GM18867 (cell line): Measurements from ENCODE around the gene PAGE2B.
"Not testable (repeated sequence)": the region's sequence is repeated elsewhere in the genome, so short reads cannot be mapped to it uniquely, and the experiment has no call there.

Source experiments
- ATAC-seq: cut with Tn5 transposase; IDR thresholded peaks from one replicate; pipeline ENCODE4 v1.9.1; 2021; ENCODE audit warnings: mild to moderate bottlenecking, moderate library complexity; ENCODE audit not compliant: unreplicated experiment

PAGE2B gene

DNA sequence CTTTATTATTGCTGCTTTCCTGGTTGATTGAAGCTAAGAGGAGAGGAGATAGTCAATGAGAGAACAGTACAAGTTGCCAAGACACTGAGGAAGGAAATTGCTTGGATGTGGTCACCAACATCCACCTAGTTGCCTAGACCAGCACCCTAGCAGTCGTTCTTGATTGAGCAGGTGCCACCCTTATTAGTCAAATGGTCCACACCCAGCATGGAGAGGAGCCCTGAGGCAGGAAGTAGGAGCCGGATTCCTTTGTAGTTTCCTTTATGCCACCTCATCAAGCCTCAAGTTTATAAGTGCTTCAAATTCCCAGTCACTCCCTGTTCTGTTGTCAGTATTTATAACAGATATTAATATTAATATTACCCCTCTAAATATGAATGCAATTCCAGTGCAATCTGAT lies 33.1 kb downstream of the PAGE2B start:
- no peak for ATAC-seq

DNA sequence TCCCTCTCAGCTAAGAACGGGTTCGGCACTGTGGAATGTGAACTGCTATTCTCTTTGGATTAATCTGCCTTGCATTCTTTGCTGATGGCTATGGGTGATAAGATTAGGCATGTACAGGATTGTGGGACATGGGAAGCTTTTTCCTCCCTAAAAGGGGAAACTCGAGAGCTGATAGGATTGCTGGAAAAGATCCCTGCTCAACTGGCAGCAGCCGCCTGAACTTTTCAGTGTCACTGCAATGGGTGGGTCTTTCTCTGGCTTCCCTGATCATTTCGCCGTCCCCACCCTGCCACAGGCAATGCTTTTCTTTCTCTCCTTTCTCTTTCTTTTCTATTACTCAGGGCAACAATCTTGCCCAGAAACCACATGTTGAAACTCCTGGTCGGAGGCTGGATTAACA lies 34.5 kb downstream of the PAGE2B start:
- no peak for ATAC-seq

- no peak for ATAC-seq
Observed at GRCh38 chrX:55111578-55112254, 36.9 kb downstream of the PAGE2B start.

DNA sequence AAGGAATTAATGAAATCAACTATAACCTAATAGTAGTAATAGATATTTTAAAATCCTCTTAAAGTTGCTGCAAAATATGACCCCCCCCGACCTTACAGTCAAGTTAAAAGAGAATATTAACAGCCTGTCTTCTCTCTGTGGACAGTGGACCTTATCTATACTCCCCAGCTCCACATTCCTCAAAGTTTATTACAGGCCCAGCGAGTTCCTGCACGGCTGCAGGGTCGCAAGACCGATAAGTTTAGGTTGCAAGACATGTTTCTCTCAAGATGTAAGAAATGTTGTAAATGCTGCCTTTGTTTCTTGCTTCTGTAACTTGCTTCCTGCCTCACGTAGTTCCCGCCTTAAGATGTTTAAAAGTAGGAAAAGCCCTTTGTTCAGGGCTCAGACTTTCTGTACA lies 41.8 kb downstream of the PAGE2B start:
- not testable (repeated sequence) for ATAC-seq

DNA sequence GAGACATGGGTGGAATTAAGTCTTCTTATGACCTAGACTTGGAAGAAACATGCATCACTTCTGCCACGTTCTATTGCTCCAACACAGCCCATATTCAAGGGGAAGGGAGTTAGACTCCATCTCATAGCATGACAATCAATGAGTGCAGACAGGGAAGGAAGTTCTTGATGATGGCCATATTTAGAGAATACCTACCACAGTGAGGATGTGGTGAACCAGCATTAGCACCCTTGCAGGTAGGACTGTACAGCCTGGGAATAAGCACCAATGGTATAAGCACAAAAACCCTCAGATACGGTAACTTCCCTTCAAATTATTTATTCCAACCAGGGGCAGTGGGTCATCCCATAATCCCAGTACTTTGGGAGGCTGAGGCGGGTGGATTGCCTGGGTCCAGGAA lies 43.7 kb downstream of the PAGE2B start:
- no peak for ATAC-seq

DNA sequence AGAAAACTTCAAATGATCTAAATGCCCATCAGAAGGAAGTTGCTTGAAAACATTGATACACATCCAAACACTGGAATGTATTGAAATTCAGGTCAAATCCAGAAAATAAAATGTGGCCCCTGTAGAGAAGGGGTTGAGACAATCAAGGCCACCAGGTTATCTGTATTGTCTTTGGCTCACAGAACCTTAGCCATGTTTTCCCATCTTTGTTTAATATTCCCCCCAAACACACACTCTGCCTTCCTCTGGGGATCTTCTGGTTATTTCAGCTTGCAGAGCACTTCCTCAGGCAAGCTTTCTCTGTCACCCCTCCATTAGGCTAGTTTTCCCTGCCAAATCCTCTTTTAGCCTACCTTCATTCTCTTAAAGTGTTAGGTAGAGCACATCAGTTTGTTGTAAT lies 44.4 kb downstream of the PAGE2B start:
- ATAC-seq = no peak

- ATAC-seq = no peak
Observed at GRCh38 chrX:55119712-55120111, 44.9 kb downstream of the PAGE2B start.

DNA sequence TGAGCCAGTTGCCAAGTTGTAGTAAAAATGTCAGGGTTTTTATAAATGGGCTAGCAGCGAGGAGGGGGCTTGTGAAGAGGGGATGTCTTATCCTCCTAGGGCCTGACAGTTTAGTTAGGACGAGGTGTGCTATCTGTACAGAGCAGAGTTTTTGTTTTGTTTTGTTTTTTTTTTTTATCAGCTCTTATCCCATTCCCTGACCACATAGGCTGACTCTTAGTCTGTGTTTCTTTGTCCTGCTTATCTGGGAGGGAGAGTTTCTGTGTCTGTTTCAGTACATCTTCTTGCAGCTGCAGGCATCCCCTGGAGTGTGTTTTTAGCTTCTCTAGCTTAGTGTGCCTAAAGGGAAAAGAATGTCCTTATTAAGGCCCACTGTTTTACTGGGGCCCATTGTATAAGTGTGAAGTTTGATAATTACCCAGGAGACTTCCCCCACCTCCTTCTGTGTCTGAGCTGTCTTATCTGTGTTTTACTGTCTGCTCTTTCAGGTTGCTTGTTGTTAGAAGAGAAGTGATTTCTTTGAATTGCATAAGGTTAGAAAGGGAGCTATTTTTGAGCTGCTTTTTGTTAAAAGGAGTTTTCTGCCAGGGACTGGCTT lies 46.0 kb downstream of the PAGE2B start:
- no peak for ATAC-seq

- ATAC-seq = no peak
Observed at GRCh38 chrX:55123900-55124299, 49.1 kb downstream of the PAGE2B start.

DNA sequence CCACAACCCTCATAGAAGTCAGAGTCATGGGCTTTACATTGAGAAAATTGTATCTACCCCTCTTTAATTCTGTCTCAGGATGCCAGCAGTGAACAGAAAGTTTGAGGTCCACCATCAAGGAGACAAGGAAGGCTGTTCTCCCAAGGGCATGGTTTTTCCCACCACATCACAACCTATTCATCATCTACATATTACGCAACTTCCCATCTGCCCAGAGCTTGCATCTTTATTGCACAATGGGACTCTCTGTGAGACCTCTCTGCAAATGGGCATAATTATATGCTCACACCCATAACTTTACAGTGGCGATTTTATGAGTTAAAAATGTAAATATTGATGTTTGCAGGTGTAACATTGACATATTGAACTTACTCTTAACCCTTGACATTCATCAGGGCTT lies 52.9 kb downstream of the PAGE2B start:
- ATAC-seq = no peak
